ENCODE data around the gene CTTN.
A peak's percentile ranks its signal among the peaks of the same experiment; 100 is the strongest.

Gene CTTN

GRCh38 chr11:70415191-70415590, 16.9 kb downstream of the CTTN start:
- TF ChIP-seq CTCF (IDR thresholded peaks at IDR 0.05; ENCODE audit: low read depth, low read length), result peak; percentile 60
- H3K4me3 ChIP-seq (replicated peaks in 1 of 2; ENCODE audit: low read depth in 2 of 2, low read length in 2 of 2), result no peak overlapping the region
- peak; percentile 56 to 89 for DNase-seq (ENCODE audit: low read depth in 2 of 2)

GRCh38 chr11:70415642-70416395, 17.5 kb downstream of the CTTN start:
- no peak overlapping the region for H3K4me3 ChIP-seq (replicated peaks in 1 of 2; ENCODE audit: low read depth in 2 of 2, low read length in 2 of 2)
- DNase-seq (ENCODE audit: low read depth in 2 of 2), result peak in 1 of 2 donors; percentile 47
- no peak for TF ChIP-seq CTCF (IDR thresholded peaks at IDR 0.05; ENCODE audit: low read depth, low read length)

- H3K4me3 ChIP-seq (replicated peaks in 1 of 2; ENCODE audit: low read depth in 2 of 2, low read length in 2 of 2), result no peak overlapping the region
- DNase-seq (ENCODE audit: low read depth in 2 of 2), result no peak
- no peak for TF ChIP-seq CTCF (IDR thresholded peaks at IDR 0.05; ENCODE audit: low read depth, low read length)
Measured at GRCh38 chr11:70416881-70417280, 18.6 kb downstream of the CTTN start.

GRCh38 chr11:70418130-70418529, 19.8 kb downstream of the CTTN start:
- no peak for TF ChIP-seq CTCF (IDR thresholded peaks at IDR 0.05; ENCODE audit: low read depth, low read length)
- H3K4me3 ChIP-seq (replicated peaks in 1 of 2; ENCODE audit: low read depth in 2 of 2, low read length in 2 of 2), result no peak overlapping the region
- no peak for DNase-seq (ENCODE audit: low read depth in 2 of 2)

GRCh38 chr11:70419307-70420007, 21.1 kb downstream of the CTTN start:
- DNase-seq (ENCODE audit: low read depth in 2 of 2), result no peak
- TF ChIP-seq CTCF (IDR thresholded peaks at IDR 0.05; ENCODE audit: low read depth, low read length), result no peak
- H3K4me3 ChIP-seq (replicated peaks in 1 of 2; ENCODE audit: low read depth in 2 of 2, low read length in 2 of 2), result no peak overlapping the region

GRCh38 chr11:70420008-70420464, 21.7 kb downstream of the CTTN start:
- no peak overlapping the region for H3K4me3 ChIP-seq (replicated peaks in 1 of 2; ENCODE audit: low read depth in 2 of 2, low read length in 2 of 2)
- peak; percentile 81 to 96 for DNase-seq (ENCODE audit: low read depth in 2 of 2)
- TF ChIP-seq CTCF (IDR thresholded peaks at IDR 0.05; ENCODE audit: low read depth, low read length), result no peak

Data from cardiac fibroblast (primary cell).